NCI-H748 (cell line): ENCODE data around the gene CD46.

ENCODE experiments used
- DNase-seq: peaks from one replicate; lab custom pipeline; 2025; ENCODE audit not compliant: unreplicated experiment; lab: John Stamatoyannopoulos, UW

CD46 gene

DNA sequence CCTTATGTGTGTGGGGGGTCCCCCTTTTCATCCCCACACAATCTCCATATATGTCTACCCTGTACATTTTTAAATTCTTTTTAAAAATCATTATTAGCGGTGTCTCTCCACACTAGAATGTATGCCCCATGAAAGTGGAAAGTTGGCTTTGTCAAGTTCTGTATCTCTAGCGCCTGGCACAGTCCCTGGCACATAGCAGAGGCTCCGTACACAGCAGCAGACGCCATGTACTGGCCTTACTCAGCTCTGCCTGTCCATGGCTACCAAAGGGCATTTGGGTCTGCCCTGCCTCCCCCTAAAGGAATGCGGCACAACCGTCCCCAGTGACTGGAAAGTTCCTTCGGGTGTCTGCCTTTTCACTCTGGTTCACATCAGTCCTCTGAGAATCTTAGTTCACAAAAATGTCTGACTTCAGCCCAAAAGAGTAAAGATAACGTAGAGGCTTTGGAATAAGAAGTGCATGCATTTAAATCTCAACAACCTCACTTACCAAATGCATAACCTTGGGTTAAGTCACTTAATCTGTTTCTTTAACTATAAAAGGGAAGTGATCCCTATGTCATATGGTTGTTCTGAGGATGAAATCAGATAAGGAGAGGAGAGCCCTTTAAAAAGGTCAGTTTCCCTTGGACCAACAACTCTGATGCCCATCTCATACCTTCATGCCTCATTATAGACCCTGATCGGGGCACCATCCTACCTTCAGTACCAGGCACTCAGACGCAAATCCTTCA is 61.1 kb downstream of the CD46 start:
- no peak for DNase-seq

DNA sequence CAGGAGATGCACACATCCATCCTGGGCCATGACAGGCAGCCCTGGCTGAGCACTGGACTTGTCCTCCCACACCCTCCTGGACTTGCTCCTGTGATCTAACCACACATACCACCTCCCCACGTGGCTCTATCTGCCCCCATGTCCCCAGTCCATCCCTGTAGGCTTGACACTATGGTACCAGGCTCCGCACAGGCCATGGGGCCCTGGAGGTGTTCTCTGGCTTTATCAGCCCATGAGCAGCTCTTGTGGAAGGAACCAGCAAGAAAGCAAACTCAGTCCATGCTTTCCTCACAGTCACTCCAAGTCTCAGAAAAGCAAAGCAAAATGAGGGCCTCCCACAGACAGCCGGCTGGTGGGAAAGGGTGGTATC is 61.6 kb downstream of the CD46 start:
- DNase-seq, result no peak

GRCh38 chr1:207813946-207814345 is 62.1 kb downstream of the CD46 start:
- no peak for DNase-seq

GRCh38 chr1:207814469-207814868 is 62.6 kb downstream of the CD46 start:
- DNase-seq, result no peak

DNA sequence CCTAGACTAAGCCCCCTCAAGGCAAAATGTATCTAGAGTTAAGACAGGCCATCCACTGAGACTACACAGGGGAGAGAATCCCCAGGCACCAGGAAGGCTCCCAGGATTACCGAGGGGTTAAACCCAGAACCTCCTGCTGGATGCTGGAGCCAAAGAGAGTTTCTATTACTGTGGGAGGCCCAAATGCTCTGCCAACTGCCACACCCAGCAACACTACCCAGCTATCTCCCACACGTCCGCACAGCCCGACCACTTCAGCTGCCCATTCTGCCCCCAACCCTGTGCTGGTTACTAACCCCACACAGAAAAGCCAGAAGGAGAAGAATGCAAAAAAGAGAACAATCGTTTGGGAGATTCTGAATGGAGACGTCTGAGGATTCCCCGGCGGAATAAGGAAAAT is 63.6 kb downstream of the CD46 start:
- no peak for DNase-seq

DNA sequence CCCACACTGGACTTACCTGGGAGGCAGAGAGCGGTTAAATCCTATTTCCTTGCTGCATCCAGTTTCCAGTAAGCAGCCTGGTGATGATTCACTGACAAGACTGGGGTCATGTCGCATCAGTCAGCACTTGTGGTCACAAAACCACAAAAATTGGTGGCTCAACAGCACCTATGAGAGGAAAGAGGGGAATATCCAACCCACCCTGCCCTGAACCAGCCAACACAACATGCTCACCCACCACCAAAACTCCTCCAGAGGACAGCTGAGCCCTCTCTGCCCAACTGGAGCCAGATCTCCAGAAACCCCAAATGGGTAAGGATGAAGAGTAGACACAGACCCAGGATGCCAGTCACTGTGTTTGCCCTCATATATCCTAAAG is 64.0 kb downstream of the CD46 start:
- no peak for DNase-seq

DNA sequence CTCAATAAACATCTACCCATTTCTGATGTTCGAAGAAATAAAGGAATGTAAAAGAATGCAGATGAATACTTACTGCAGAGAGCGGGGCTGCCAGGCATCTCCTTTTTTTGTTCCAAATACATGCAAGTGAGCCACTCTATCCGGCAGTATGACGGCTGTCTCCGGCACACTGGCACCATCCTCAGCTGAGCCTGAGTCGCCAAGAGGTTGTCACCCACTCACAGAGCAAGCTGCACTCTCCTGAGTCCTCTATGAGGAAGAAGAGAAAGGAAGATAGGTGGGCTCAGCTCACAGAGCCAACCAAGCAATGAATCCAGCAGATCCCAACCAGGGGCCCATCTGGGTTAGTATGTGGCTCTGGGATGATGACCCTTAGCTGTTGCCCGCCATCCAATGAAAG is 65.3 kb downstream of the CD46 start:
- no peak for DNase-seq

DNA sequence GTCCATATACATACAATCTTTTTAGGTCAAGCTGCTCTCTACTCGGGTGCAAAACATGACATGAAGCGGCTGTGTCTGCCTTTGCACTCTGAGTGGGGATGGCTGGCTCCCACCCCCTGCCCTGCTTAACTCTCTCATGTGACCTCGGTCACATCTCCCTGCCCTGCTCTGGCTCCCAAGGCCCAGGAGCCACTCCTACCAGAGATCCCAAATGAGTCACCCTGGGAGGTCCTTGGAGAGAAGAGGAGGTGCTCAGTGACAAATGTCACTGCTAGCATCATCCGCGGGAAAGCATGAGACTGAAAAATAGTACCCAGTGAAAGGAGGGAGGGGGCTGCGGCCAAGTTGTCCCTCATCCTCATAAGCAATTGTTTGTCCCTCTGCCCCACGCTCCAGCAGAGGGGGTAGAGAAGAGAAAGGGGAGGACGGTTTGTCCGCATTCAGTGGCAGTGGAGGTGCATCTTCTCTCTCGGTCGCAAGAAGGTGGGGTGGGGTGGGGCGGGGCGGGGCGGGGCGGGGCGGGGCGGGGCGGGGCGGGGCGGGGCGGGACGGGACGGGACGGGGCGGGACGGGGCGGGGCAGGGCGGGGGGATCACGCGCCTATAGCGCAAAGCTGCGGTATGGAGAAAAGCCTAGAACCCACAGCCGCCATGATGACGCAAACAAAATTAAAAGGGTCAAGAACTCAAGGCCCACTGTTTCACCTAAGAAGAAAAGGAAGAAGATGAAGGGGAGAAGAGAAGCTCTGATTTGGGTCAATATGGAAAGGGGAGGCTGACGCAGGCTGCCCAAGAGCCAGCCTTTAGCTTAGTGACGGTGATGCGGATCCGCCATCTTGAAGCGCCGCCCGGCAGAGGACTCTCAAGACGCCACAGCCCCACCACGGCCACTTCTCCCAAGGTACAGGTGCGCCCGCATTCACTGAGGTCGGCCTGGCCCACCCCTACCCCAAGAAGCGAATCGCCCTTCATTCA is 66.2 kb downstream of the CD46 start:
- no peak for DNase-seq

DNA sequence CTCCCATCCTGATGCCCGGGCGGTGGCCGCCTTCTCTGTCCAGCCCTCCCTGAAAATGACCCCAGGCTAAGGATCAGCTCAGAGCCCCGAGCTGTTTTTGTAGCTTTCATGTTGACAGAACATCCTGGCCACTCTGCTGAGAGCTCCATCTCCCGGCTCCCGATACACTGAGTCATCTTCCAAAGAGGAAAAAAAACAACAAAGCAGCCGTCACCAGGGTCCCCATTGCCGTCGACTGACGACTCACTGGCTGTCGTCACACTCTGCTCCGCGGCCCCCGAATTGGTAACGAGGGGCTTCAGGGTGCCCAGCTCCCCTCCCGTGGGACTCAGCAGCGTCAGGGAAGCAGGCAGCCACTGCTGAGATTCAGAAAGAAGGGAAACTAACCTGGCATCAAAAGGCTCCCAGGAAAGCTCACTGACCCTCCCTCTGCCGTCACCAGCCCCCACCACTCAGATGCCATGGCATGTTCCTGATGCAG is 67.2 kb downstream of the CD46 start:
- DNase-seq, result no peak

- DNase-seq, result no peak
Observed at GRCh38 chr1:207820568-207821463, 69.0 kb downstream of the CD46 start.

GRCh38 chr1:207821464-207822045 is 69.7 kb downstream of the CD46 start:
- no peak for DNase-seq

DNA sequence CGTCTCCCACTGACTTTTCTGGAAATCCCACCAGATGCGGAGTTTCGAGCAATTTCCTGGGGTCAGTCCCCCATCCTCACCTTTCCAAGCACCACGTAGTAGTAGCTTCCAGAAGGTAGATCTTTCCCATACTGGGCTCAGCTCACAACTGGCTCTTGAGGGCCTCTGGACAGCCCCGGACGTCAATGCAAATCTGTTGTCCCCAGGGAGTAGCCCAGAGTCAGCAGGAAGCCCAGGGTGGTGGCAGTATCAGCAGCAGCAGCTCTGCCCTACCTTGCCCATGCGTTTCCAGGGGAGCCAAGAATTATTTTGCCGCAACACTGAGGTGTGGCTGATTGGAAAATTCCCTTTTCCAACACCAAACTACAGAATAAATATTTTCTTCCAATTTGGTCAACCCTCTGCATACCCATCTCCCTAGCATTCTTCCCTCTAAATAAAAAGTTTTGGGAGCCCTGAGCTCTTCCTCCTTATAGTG is 70.3 kb downstream of the CD46 start:
- no peak for DNase-seq

GRCh38 chr1:207822602-207823451 is 71.0 kb downstream of the CD46 start:
- DNase-seq, result peak; percentile 28

- no peak for DNase-seq
Observed at GRCh38 chr1:207823531-207823879, 71.7 kb downstream of the CD46 start.

GRCh38 chr1:207823880-207824566 is 72.2 kb downstream of the CD46 start:
- DNase-seq, result no peak

GRCh38 chr1:207824691-207825408 is 73.0 kb downstream of the CD46 start:
- no peak for DNase-seq

- DNase-seq, result no peak
Observed at GRCh38 chr1:207825409-207825695, 73.5 kb downstream of the CD46 start.

GRCh38 chr1:207825719-207826556 is 74.1 kb downstream of the CD46 start:
- no peak for DNase-seq
